NCI-H2107 (cell line): ENCODE data around the gene GNPTAB.
"Not testable (repeated sequence)": the region's sequence is repeated elsewhere in the genome, so short reads cannot be mapped to it uniquely, and the experiment has no call there.

Experiments used
- DNase-seq: peaks from one replicate; lab custom pipeline; 2025; lab: John Stamatoyannopoulos, UW

The GNPTAB gene

GRCh38 chr12:101737476-101737875 lies 93.3 kb downstream of the GNPTAB start:
- no peak for DNase-seq

DNA sequence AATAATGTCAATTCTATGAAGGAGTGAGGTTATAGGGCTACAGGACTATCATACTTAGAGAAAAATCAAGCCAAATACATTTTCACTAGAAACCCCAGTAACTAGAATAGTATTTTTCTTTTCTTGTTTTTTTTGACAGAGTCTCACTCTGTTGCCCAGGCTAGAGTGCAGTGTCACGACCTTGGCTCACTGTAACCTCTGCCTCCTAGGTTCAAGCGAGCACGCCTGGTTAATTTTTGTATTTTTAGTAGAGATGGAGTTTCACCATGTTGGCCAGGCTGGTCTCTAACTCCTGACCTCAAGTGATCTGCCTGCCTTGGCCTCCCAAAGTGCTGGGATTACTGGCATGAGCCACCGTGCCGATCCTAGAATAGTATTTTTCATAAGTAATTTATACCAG lies 96.3 kb downstream of the GNPTAB start:
- DNase-seq = not testable (repeated sequence)

DNA sequence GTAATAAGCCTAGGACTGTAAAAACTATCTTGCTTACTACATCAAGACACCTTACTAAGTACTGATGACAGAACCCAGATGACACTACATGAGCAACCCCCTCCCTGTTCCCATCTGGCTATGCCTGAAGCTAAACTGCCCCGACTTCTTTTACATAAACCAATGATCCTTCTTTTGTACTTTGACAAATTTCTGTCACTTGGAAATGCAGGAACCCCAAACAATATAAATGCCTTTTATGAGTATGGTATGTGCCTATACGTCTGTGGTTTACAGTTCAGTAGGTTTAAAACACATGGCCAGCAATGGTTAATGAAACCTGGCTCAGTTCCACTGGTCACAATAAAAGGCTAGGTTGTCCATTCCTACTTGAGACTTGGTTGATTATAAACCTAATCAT lies 97.6 kb downstream of the GNPTAB start:
- no peak for DNase-seq

- no peak for DNase-seq
Observed at GRCh38 chr12:101732318-101732717, 98.4 kb downstream of the GNPTAB start.

GRCh38 chr12:101729842-101730241 lies 100.9 kb downstream of the GNPTAB start:
- DNase-seq = no peak

- DNase-seq = no peak
Observed at GRCh38 chr12:101727098-101727497, 103.7 kb downstream of the GNPTAB start.

DNA sequence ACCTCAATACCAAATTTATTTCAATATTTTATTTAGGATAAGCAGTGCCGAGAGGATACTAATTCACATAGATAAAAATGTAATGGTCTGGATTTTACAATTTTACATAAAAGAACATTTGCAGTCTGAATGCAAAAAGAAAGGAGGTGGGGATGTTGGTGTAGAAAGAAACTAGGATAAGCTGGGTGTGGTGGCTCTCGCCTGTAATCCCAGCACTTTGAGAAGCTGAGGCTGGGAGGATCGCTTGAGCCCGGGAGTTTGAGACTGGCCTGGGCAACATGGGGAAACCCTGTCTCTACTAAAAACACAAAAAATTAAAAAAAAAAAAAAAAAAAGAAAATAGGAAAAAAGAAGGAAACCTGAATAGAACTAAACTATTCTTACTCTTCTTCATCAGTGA lies 108.4 kb downstream of the GNPTAB start:
- DNase-seq = no peak

- DNase-seq = no peak
Observed at GRCh38 chr12:101720118-101720517, 110.6 kb downstream of the GNPTAB start.

- no peak for DNase-seq
Observed at GRCh38 chr12:101719566-101719965, 111.2 kb downstream of the GNPTAB start.

- DNase-seq = no peak
Observed at GRCh38 chr12:101714877-101715444, 115.8 kb downstream of the GNPTAB start.

DNA sequence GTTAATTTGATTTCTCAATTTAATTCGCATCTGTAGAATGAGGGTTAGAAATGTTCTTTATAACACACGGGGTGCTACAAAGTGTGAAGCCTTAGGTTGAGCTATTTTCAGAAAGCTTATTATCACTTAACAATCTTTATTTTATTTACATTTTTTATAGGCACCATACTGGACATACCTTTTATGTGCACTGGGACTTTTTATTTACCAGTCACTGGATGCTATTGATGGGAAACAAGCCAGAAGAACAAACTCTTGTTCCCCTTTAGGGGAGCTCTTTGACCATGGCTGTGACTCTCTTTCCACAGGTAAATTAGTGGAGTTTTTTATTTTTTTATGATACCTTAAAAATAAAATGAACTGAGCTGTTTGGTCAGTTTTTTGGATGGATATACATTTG lies 116.8 kb downstream of the GNPTAB start:
- no peak for DNase-seq

GRCh38 chr12:101713059-101713682 lies 117.6 kb downstream of the GNPTAB start:
- DNase-seq = no peak

DNA sequence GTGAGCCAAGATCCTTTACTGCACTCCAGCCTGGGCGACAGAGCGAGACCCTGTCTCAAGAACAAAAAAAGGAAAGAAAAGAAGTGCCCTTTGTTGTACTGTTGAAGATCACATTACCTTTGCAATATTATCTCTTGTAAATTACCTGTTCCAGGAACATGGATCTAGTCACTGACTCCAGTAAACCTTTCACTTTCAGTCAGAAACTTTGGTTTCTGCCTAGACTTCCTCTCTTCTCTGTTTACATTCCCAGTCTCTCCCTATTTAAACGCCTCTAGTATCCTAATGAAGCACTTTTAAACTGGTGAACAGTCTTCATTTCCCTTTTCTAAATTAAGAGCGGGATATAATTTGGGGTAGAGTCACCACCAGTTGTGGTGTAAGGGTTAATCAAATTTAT lies 120.5 kb downstream of the GNPTAB start:
- no peak for DNase-seq

- DNase-seq = no peak
Observed at GRCh38 chr12:101707131-101707782, 123.5 kb downstream of the GNPTAB start.

DNA sequence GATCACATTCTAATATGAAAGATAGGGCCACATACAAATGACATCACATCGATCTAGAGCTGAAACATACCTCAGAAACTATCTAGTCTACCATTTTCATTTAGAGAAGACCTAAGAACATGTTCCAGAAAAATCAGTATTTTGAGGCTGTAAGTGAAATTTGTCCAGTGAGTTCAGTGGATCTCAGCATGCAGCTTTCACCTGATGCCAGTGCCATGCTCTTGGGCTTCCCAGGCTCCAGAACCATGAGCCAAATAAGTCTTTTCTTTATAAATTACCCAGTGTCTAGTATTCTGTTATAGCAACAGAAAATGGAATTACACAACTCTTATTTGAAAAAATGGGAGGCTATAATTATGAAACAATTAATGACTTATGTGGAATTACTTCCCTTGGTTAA lies 124.4 kb downstream of the GNPTAB start:
- no peak for DNase-seq

DNA sequence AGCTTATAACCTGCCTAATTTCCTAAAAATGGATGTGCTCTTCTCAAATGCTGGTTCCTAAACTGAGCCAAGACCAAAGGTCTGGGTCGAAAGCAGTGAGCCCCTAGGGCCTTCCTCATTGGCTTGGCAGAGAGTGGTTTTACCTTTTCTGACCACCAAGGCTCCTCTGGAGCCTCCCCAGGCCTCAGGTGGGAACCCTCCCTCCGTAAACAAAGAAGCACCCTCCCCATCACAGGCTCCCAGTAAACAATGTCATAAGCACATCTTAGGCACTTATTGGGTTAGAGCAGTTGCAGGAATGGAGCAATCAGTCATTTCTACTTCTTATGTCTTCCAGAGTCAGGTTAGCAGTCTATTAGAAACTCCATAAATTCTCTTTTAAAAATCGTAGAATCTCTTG lies 127.3 kb downstream of the GNPTAB start:
- DNase-seq = no peak

DNA sequence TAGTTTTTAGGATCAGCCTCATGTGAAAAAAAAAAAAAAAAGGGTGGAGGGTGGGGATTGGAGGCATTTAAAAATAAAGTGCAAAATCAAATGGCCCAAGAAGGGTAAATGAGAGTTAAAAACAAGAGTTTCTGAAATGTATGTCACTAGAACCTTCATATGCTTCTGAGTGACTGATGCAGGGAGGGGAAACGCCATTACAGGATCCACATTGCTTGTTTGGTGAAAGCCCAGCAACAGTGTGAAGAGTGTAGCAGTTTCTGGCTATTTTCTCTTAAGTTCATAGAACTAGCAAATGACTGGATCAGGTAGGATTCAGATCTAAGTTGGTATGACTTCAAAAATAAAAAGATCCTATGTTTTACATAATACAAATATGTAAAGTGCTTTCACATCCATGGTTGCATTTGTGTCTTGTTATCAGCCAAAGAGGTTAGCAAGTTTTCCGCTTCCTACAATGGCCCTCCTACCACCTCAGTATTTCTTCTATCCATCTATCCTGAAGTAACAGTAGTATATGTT lies 130.4 kb downstream of the GNPTAB start:
- DNase-seq = no peak

DNA sequence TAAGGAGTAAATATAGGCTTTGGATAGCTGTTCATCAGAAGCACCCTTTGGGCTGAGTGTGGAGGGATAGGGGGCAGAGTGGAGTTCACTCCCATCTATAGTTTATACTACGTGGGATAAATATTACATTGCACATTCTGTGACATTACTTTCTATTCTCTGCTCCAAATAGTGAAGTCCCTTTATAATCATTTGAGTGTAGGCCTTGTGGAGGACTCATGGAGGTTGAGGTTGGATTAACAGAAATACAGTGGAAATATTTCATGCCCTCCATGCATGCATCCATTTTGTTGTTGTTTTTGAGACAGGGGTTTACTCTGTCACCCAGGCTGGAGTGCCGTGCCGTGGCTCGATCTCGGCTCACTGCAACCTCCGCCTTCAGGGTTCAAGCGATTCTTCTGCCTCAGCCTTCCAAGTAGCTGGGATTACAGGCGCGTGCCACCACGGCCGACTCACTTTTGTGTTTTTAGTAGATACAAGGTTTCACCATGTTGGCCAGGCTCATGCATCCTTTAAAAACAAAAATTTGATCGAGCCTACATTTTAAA lies 131.9 kb downstream of the GNPTAB start:
- DNase-seq = no peak

GRCh38 chr12:101697930-101698799 lies 132.6 kb downstream of the GNPTAB start:
- DNase-seq = peak; percentile 5

DNA sequence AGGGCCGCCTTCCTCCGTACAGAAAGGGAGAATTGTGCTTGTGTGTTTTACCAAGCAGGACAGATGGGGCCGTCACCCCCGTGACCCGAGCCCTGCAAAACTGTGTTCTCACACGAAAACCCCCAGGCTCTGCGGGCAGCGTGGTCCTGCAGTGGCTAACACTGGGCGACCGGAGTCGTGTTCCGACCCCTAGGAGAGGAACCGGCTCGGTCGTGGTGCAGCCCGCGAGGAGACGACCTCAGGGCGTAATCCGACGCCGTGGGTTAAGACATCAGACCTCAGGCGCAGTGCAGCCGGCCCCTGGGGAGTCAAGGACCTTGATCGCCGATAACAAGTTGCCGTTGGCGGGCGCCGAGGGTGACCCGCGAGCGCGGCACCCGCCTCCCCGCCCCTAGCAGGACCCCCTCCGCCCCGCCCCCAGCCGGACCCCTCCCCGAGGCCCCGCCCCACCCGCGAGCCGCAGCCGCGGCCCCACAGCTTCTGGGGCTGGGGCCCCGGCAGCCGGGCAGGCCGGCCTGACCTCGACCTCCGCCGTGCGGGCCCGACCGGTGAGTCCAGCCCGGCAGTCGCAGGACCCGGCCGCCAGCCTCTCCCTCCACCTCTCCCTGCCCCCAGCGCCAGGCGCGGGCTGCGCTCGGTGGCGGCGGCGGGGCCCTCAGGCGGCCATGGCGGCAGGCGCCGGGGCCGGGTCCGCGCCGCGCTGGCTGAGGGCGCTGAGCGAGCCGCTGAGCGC lies 133.4 kb downstream of the GNPTAB start, which contains the start of gene CHPT1:
Gene CHPT1 (plus strand): TSS at position 444 of the 733 bp plus-strand sequence. CDS start 222 bp downstream, at position 666.
- DNase-seq = peak; percentile 46
